ENCODE measurements around the gene HUWE1. TPM values are rescaled to one million over a fixed set of nuclear protein-coding genes. Genes with fewer than 3 reads are reported as not detected.

HUWE1 gene
- total and polyA plus RNA-seq, 2 donors (not counting 1 experiment from before 2014, with no cell fraction given): 45.2 to 210 TPM

DNA sequence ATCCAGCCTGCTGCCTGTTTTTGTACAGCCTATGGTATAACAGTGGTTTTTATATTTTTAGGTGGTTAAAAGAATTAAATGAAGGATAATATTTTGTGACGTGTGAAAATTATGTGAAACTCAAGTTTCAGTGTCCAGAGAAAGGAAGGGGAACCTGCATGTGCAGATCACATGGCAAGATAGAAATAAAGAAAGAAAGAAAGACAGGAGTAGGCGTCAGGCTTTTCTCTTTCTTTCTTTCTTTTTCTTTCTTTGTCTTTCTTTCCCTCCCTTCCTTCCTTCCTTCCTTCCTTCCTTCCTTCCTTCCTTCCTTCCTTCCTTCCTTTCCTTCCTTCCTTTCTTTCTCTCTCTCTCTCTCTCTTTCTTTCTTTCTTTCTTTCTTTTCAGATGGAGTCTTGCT, 42.0 kb upstream of the HUWE1 start:
- intact Hi-C loops (cut with micrococcal nuclease): no loop called here
- Mint-ChIP-seq H3K27me3 (no peaks in the 10 kb centered on the region), H3K9me3 (ENCODE audit: insufficient read depth) (no peaks in the 10 kb centered on the region), H3K4me3 (no peak overlapping the region), H3K27ac (no peak overlapping the region), H3K4me1 (peaks cover 8% of the 10 kb centered on the region)
- DNase-seq (no peak), ATAC-seq (ENCODE audit: low read depth) (no peak)
- no peak overlapping the region for H3K27ac ChIP-seq (ENCODE audit: low read length in 2 of 2)
- no peak overlapping the region for H2AFZ ChIP-seq (ENCODE audit: insufficient read depth, low read depth, low read length, poor library complexity, severe bottlenecking)
- ChIA-PET CTCF (no interaction called here), POLR2A (no interaction called here)
- peaks cover 4% of the 10 kb centered on the region in 2 donors for H3K4me1 ChIP-seq (ENCODE audit: control insufficient read depth in 2 of 2, insufficient read depth in 2 of 2, low read length in 2 of 2)
- no peak overlapping the region for H3K4me3 ChIP-seq (ENCODE audit: control extremely low read depth in 1 of 5, extremely low read depth in 1 of 5, insufficient read depth in 1 of 5, low read depth in 2 of 5, low read length in 4 of 5)
- WGBS (ENCODE audit: insufficient coverage): 60% methylated on average over 1 of the region's 2 CpGs
- H3K4me2 ChIP-seq (replicated peaks; ENCODE audit: low read depth, low read length, poor library complexity, severe bottlenecking): no peak overlapping the region
- H4K20me1 ChIP-seq (ENCODE audit: control insufficient read depth, insufficient read depth, low read length, poor library complexity, severe bottlenecking): no peaks in the 10 kb centered on the region
- no peaks in the 10 kb centered on the region for H3K27me3 ChIP-seq (replicated peaks in 1 of 4; ENCODE audit: control extremely low read depth in 1 of 4, control insufficient read depth in 3 of 4, insufficient read depth in 4 of 4, low read length in 3 of 4)
- H3K9ac ChIP-seq (ENCODE audit: low read length): no peak overlapping the region
- no peaks in the 10 kb centered on the region for H3K36me3 ChIP-seq (replicated peaks in 1 of 2; ENCODE audit: control extremely low read depth in 1 of 2, control insufficient read depth in 1 of 2, extremely low read depth in 1 of 2, insufficient read depth in 2 of 2, low read length in 1 of 2)
- no peaks in the 10 kb centered on the region for H3K9me3 ChIP-seq (ENCODE audit: control extremely low read depth in 1 of 3, control insufficient read depth in 2 of 3, insufficient read depth in 1 of 3, low read length in 2 of 3)
- no peaks in the 10 kb centered on the region for H3K79me2 ChIP-seq (ENCODE audit: control insufficient read depth, insufficient read depth, low read length)
- TF ChIP-seq EZH2 (IDR thresholded peaks at IDR 0.05; ENCODE audit: borderline replicate concordance, insufficient read depth, low read depth, low read length, poor library complexity, severe bottlenecking): no peak

GRCh38 chrX:53724872-53725271, 38.4 kb upstream of the HUWE1 start:
- no peaks in the 10 kb centered on the region for H3K27me3 Mint-ChIP-seq
- H3K4me3 ChIP-seq (ENCODE audit: control extremely low read depth in 1 of 5, extremely low read depth in 1 of 5, insufficient read depth in 1 of 5, low read depth in 2 of 5, low read length in 4 of 5): no peak overlapping the region
- CTCF ChIA-PET: no interaction called here
- H3K9ac ChIP-seq (ENCODE audit: low read length): no peak overlapping the region
- TF ChIP-seq, protein P1, sequence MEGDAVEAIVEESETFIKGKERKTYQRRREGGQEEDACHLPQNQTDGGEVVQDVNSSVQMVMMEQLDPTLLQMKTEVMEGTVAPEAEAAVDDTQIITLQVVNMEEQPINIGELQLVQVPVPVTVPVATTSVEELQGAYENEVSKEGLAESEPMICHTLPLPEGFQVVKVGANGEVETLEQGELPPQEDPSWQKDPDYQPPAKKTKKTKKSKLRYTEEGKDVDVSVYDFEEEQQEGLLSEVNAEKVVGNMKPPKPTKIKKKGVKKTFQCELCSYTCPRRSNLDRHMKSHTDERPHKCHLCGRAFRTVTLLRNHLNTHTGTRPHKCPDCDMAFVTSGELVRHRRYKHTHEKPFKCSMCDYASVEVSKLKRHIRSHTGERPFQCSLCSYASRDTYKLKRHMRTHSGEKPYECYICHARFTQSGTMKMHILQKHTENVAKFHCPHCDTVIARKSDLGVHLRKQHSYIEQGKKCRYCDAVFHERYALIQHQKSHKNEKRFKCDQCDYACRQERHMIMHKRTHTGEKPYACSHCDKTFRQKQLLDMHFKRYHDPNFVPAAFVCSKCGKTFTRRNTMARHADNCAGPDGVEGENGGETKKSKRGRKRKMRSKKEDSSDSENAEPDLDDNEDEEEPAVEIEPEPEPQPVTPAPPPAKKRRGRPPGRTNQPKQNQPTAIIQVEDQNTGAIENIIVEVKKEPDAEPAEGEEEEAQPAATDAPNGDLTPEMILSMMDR (IDR thresholded peaks at IDR 0.05): no peak
- TF ChIP-seq EZH2 (IDR thresholded peaks at IDR 0.05; ENCODE audit: borderline replicate concordance, insufficient read depth, low read depth, low read length, poor library complexity, severe bottlenecking): no peak
- no peak for DNase-seq
- POLR2A ChIA-PET: no interaction called here
- no peak overlapping the region for H3K27ac ChIP-seq (ENCODE audit: low read length in 2 of 2)
- no peak overlapping the region for H3K4me3 Mint-ChIP-seq
- no peaks in the 10 kb centered on the region for H3K9me3 ChIP-seq (ENCODE audit: control extremely low read depth in 1 of 3, control insufficient read depth in 2 of 3, insufficient read depth in 1 of 3, low read length in 2 of 3)
- H3K4me1 ChIP-seq (ENCODE audit: control insufficient read depth in 2 of 2, insufficient read depth in 2 of 2, low read length in 2 of 2): peaks cover 4% of the 10 kb centered on the region in 2 donors
- H4K20me1 ChIP-seq (ENCODE audit: control insufficient read depth, insufficient read depth, low read length, poor library complexity, severe bottlenecking): no peaks in the 10 kb centered on the region
- no peaks in the 10 kb centered on the region for H3K79me2 ChIP-seq (ENCODE audit: control insufficient read depth, insufficient read depth, low read length)
- no peak overlapping the region for H3K4me2 ChIP-seq (replicated peaks; ENCODE audit: low read depth, low read length, poor library complexity, severe bottlenecking)
- peaks cover 6% of the 10 kb centered on the region for H3K4me1 Mint-ChIP-seq
- no peak for ATAC-seq (ENCODE audit: low read depth)
- intact Hi-C loops (cut with micrococcal nuclease): no loop called here
- H3K36me3 ChIP-seq (replicated peaks in 1 of 2; ENCODE audit: control extremely low read depth in 1 of 2, control insufficient read depth in 1 of 2, extremely low read depth in 1 of 2, insufficient read depth in 2 of 2, low read length in 1 of 2): no peaks in the 10 kb centered on the region
- H3K27ac Mint-ChIP-seq: no peak overlapping the region
- WGBS (ENCODE audit: insufficient coverage): 100% methylated on average over 1 of the region's 5 CpGs
- H2AFZ ChIP-seq (ENCODE audit: insufficient read depth, low read depth, low read length, poor library complexity, severe bottlenecking): no peak overlapping the region
- no peaks in the 10 kb centered on the region for H3K27me3 ChIP-seq (replicated peaks in 1 of 4; ENCODE audit: control extremely low read depth in 1 of 4, control insufficient read depth in 3 of 4, insufficient read depth in 4 of 4, low read length in 3 of 4)
- H3K9me3 Mint-ChIP-seq (ENCODE audit: insufficient read depth): no peaks in the 10 kb centered on the region
